ENCODE data around the gene CALHM3.
A peak's percentile ranks its signal among the peaks of the same experiment; 100 is the strongest.

CALHM3 gene

DNA sequence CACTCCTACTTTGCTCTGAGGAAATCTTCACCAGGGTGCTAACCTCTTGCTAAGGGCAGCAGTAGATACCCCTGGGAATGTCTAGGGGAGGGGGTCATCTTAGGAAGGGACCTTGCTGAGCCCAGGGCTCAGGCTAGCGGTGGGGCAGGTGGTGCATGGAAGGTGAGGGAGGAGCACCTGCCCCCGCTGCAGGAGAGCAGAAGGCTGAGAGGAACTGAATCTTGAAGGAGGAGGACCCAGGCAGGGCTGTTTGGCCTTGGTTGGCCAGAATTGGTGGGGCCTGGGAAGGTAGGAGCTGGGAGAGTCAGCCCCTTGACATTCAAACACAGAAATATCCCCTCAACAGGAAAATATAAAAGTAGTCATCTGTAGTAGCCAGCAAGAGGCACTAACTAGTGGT lies 7.0 kb downstream of the CALHM3 start:
- DNase-seq: no peak

DNA sequence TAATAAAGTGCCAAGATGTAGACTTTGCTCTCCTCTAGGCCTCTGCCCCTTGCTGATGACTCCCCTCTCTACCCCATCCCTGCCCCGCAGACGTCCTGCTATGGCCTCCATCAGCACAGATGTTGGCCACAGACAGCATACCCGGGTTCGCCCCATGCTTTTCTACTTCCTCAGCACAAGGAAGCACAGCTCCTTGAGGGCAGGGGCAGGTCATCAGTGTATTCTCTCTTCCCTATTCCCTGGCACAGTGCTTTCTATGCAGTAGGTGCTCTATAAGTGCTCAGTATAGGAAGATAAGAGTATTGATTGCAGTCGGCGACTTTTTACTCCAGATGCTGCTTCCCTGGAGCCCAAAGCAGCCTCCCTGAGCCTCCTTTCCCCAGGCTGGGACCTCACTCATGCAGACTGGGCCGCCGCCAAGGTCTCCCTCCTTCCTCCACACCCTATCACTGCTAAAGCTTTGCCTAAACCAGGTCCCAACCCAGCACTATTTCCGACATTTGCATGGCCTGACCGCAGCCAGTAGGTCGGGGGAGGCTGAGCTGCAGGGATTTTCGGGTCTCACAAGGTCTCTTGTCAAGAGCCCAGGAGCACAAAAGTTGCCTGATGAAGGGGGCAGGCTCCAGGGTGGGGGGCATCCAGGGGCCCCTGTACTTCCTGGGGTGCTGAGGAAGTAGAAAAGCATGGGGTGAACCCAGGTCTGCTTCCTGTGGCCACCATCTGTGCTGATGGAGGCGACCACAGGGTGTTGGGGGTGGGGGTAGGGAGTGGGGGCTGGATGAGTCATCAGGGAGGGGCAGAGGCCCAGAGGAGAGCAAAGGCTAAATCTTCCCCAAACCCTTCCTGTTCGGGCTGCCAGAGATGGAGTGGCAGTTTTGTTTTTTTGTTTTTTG lies 8.0 kb downstream of the CALHM3 start:
- DNase-seq: no peak

DNA sequence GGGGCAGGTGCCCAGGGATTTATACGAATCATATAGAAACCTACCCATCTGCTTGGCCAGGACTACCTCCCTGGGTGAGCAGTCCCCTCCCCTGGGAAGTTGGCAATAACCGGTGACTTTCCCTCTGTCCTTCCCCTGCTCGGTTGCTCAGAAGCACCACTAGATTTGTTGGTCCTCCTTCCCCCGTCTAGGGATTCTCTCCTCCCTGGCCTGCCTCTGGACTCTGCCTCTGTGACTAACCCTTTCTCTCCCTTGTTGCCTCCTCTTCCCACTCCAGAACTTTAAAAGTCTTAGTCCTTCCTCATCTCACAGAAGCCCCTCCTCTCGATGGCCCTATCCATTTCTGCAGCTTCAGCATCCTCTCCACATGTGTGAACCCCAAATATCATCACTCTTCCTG lies 9.8 kb downstream of the CALHM3 start:
- no peak for DNase-seq

DNA sequence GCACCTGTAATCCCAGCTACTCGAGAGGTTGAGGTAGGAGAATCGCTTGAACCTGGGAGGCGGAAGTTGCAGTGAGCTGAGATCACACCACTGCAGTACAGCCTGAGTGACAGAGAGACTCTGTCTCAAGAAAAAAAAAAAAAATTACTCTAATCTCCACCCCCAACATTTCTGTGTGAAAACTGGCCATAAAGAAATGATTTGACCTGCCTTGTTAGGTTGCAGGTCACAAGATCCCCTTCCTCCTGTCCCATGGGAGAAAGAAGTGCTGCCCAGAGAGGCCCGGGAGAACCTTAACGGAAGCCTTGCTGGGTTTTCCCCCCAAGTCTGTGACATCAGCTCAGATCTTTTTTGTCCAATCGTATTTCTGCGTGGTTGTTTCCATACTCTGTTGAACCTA lies 11.6 kb downstream of the CALHM3 start:
- no peak for DNase-seq

DNA sequence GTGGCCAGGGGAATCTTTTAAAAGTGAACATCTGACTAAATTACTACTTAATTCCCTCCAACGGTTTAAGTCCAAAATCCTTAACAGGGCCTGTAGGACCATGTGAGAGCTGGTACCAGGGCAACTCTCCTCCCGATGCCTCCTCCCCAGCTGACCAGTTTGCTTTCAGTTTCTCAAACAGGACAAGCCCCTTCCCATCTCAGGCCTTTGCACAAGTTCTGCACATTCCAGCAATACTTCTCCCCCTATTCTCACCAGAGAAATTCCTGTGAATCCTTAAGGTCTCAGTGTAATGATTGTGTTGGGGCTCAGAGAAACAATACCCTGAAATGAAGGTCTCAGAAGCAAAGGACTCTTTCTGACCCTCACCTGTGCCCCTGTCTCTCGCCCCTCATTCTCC lies 12.3 kb downstream of the CALHM3 start:
- no peak for DNase-seq

DNA sequence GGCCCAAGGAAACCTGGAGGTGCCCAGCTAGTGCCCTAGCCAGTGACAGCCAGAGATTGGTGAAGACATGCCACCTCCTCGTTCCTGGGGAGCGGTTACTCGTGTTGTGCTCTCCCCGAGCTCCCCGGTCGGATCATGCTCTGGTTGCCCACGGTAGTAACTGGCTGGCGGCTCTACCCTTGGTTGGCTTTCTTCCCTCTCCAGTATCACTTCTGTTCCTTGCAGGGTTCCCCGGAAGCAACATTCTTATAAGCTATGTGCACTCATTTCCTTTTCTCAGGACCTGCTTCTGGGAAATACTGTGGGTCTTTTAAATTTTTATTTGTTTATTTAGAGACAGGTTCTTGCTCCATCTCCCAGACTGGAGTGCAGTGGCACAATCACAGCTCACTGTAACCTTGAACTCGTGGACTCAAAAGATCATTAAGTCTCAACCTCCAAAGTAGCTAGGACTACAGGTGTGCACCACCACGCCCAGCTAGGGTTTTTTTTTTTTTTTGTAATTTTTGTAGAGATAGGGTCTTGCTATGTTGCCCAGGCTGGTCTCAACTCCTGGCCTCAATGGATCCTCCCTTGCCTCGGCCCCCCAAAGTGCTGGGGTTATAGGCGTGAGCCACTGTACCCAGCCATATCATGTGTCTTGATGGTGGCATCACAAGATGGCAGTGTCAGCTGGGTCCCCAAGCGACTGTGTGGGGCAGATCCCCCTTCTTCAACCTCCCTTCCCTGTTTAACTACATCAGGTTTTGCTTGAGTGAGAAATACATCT lies 13.4 kb downstream of the CALHM3 start:
- DNase-seq: no peak

DNA sequence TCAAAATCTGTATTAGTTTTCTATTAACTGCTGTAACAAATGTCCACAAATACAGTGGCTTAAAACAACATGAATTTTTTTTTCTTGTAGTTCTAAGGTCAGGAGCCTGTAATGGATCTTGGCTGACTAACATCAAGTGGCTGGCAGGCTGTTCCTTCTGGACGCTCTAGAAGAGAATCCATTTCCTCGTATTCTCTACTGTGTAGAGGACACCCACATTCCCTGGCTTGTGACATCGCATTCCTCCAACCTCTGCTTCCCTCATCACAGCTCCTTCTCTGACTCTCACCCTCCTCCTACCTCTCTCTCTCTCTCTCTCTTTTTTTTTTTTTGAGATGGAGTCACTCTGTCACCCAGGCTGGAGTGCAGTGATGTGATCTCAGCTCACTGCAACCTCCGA lies 15.5 kb downstream of the CALHM3 start:
- no peak for DNase-seq

DNA sequence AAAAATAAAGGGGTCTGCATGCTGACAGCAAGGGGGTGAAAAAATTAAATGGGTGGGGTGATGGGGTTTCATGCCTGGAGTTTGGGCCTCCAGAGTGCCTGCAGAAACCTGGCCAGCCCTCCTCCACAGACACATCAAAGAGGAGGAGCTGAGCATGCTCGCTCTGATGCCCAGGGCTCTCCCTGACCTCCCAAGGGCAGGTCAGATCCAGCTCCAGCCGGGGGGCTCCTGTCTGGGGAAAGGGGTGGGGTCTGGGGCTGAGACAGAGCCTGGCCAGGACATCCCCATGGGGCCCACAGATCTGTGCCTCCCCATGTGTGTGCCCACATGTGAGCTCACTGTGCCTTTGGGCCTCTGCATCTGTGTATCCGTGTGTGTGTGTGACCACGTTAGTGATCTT lies 19.4 kb downstream of the CALHM3 start:
- no peak for DNase-seq

DNA sequence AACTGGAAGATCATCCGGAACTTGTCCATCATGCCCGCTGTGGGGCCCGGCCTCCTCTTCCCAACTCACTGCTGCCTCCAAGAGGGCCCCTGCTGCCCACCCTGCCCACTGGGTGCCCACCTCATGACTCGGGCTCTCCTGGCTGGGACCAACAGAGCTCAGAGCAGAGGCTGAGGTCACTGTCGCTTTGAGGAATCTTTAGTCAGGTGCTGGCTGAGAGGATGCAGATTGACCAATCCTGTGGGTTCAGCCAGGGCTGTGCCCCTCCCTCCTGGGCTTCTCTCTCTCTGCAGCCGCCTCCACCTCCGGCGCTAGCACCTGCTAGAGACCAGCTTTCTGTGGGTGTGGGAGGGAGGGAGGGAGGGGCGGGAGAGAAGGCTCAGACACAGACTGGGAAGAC lies 20.3 kb downstream of the CALHM3 start, which contains the start of gene CALHM1:
Gene CALHM1, minus strand, starts transcription at position 181 of the 400 bp plus-strand sequence. Its CDS starts 149 bp downstream, at position 32.
- no peak for DNase-seq

DNA sequence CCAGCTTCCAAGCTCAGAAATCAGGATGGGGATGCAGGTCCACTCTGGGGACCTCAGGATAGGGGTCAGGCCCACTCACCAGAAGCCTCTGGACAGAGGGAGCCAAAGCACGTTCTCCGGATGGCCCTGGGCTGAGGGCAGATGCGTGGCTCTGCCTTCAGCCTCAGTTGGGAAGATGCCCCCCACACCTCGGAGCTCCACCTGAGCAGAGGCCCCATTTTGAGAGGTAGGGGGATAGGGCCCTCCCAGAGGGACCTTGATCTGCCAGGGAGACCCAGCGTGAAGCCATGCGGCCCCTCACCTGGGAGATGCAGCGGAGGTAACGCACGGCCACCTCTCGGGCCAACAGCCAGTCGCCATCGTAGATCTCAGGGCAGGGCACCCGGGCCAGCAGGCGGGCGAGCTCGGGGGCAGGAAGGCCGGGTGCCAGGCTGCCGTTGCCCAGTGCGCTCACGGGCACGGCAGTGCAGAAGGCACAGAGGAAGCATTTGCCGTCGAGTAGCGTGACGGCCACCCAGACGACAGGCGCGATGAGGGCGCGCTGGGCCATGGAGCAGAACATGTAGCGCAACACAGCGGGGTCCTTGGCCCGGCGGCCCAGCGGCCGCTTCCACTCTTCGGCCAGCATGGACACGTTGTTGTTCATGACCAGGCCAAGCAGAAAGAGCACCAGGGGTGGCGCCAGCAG lies 21.0 kb downstream of the CALHM3 start:
- DNase-seq: no peak

DNA sequence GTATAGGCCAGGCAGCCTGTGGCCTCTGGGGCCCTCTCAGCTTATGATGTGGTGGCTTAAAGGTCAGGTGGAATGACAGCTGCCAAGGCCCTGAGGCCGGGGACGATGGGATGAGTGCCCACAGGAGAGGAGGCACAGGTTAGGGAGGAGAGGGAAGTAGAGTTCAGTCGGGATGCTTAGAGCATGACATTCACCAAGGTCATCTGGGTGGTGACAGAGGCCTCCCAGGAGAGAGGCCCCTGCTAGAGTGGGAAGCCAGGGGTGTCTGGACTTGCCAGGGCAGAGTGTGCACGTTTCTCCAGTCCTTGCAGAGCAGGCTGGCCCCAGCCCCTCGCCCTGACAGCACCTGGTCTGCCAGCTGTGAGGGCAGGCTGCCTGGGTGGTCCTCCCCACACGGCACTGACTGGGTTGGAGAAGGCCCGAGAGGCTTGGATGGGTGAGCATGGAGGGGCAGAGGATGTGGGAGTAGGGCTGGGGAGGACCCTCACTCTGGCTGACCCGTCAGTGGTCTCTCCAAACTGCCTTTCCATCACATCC lies 21.8 kb downstream of the CALHM3 start:
- peak; percentile 33 for DNase-seq

DNA sequence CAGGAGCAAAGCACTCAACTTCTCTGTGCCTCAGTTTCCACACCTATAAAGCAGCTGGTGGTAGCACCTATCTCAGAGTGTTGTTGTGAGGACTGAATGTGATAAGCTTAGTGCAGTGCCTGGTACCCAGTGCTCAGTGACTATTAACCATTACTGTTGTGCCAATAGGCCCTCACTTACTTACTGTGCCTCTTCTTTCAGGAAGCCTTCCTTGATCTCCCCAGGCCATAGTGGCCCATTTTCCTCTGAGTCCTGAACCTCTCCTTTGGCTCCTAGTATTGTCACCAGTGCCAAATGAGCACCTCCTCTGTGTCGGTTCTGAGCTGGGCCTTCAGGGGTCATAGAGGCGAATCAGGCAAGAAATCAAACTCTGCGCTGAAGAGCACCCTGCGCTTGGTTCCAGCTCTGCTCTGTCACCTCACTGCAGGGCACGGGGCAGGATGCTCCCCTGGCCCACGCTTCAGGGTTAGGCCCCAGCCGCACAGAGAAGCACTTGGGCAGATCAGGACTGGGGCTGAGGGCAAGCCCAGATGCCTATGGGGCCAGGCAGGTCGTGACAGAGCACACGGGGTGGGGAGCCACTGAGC lies 22.9 kb downstream of the CALHM3 start:
- DNase-seq: no peak

DNA sequence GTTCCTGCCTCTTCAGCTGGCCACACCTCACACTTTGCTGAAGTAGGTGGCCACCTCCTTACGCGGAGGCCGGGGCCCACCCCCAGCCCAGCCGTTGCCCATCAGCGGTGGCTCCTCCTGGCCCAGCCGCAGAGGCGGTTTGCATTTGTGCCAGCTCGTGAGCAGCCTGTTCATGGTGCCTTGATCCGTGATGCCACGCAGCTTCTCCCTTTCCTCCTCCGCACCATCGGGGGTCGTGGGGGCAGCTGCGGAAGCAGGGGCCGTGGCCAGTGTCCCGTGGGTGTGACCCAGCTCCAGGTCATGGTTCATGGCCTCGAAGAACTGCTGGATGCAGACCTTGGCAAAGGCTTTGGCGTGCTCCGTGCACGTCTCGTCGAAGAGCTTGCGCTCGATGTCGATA lies 23.8 kb downstream of the CALHM3 start:
- DNase-seq: no peak

DNA sequence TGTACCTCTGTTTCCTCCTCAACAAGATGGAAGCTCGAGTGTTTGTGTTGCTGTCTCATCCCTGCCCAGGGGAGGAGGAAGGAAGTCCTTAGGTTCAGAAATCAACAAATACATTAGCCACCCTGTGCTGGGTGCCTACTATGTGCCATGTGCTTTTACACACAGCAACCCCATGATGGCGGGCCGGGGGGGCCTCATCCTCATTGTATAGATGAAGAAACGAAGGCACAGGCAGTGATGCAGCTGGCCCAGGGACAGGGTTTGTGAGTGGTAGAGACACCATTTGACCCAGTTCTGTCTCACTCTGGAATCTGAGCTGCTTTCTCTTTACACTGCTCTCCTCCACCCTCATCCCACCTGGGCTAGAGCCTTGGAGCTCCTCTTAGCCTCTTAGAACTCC lies 25.0 kb downstream of the CALHM3 start:
- no peak for DNase-seq

DNA sequence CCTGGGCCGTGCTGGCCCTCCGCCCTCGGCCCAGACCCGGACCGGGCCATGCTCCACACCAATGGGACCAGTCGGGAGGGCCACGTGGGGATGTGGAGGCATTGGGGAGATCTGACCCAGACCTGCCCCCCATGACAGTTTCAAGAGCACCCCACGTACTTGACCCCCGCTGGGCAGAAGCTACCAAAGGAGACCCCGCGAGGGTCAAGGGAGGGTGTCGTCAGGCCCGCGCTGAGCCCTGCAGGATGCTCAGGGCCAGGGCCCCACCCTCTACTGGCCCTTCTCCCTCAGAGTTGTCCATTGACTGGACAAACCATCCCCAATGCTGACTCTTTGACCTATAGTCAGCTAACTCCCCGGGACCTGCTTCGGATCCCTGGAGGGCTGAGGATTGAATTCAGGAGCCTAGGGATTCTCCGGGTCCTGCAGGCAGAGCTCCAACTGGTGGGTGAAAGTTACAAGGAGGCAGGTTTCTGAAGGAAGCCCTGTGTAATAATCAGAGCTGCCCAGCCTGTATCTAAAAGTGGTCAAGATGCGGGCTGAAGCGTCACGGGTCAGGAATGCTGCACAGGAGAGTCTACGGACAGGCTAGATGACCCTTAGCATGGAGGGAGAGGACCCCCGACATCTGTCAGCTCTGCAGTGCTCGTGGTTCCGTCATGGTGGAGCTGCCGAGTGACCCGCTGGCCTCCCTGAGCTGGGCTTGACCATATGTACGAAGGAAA lies 26.4 kb downstream of the CALHM3 start:
- no peak for DNase-seq

DNA sequence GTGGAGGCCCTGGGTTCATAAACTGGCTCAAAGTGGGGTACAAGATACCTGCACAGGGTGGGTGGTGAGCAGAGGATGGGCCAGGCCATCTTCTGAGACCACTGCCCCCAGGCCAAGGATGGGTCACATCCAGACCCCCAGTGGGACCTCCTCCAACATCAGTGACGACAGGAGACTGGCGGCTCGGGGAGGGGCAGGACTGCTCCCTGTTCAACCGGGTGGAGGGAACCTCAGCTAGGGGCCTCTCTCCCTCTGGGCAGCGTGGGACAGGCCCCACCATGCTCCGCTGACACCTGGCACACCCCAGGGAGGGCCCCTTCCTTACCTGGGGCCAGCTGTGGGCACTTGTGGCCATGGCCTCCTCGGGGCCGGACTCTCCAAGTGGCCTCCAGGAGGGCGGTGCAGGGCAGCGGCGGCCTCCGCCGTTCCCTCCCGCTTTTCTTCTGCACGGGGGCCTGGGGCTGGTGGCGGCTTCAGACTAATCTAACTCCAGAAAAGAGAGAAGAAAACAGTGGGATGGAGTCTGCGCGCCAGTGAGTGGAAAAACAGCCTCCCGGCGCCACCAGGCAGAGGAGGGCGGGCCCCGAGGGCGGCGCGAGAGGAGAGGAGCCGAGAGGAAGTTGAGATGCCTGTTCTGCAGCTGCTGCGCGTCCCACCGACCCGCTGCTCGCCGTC lies 27.1 kb downstream of the CALHM3 start, which contains the start of gene CALHM2:
Gene CALHM2, minus strand, starts transcription at position 540 of the 675 bp plus-strand sequence. CDS start 2,429 bp downstream, outside the sequence.
- DNase-seq: peak; percentile 45

DNA sequence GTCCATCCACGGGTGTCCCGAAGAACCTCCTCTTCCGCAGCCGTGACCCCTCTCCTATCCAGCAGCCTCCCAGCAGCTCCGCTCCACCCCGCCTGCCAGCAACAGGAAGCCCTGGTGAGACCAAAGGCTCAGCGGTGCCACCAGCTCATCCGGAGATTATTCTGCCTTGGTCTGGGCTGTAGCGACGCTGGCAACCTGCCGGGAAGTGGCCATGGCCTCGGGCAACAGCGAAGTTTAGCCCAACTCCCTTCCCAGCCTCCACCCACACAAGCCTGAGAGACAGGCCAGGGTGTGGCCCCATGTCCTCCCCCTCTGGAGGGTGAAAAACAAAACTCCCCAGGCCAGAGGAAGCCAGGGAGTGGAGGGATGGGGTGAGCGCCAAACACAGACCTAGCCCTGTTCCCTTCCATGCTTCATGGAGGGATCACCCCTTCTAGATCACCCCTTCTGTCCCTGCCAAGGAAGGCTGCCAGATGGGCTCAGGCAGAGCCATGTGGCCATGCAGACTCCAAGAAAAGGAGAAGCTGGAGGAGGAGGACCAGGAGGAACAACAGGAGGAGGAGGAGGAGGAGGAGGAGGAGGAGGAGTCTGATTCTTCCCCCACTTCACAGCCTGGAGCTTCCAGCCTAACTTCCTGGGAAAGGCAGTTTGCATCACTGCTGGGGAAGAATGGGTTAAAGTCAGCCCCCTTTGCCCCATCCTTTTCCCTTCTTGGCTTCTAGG lies 27.8 kb downstream of the CALHM3 start:
- DNase-seq: no peak

DNA sequence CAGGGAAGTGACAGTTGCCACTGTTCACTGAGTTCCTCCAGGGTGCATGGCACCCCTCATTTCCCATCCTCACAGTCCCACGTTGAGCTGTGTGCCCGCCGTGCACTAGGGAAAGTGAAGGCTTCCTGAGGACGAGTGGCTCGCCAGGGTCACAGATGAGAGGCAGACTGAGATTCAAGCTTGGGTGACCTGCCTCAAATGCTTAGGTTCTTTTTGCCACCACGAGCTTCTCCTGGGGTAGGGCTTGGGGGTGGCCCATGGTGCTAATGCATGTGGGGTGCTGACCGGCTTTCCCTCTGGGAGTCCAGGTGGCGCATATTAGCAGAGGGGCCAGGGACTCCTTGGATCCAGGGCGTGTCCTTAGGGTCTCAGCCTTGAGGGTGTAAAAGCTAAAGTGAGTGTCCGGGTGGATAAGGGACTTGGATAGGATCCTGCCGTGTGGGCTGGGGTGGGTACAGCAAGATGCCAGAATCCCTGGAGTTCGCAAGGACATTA lies 28.8 kb downstream of the CALHM3 start:
- DNase-seq: no peak

DNA sequence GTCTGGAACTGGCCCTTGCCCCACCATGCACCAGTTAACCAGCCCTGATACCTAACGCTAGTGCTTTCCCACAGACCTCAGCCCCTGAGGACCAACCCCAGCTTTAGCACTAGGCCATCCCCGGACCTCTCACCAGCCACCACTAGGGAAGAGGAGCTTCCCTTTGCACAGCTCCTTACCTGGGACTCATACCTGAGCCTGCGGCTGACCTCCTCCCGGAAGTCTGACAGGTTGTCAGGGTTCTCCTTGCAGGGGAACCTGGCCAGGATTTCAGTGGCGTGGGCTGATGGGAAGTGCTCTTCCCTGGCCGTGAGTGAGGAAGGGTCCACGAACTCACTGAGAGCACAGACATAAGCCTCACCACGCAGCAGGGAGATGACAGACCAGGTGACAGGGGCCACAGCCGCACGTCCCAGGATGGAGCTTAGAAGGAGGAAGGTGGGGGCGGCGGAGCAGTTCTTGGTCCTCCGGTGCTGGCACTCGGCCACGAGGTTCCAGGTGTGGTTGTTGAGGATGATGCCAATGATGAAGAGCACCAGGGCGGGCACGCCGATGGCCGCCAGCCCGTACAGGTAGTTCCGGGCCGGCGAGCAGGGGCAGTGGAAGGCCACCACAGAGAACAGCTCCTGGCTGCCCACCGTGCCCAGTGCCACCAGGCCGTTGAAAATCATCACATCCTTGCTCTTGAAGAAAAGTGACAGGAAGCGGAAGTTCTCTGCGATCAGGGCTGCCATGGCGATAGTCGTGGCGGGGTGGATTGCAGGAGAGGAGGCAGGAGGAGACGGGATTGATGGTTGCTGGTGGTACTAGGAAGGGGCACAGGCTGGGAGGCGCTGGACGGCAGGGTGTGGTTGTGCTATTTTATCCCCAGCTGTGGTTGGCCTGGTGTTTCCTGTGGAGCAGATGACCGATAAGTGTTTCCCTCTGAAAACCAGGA lies 29.6 kb downstream of the CALHM3 start:
- DNase-seq: no peak

Data from NCI-H2171 (cell line).